Stimulated activated naive B cell treated with anti-CD40 and anti-IgM and Interleukin-4, amounts not matched to agents 10 μg/mL and 1 μg/mL and 100 μg/mL, for 72 hours (primary cell): ENCODE results near the gene SOWAHC.
A peak's percentile ranks its signal among the peaks of the same experiment; 100 is the strongest.
"Not testable (repeated sequence)": the region's sequence is repeated elsewhere in the genome, so short reads cannot be mapped to it uniquely, and the experiment has no call there.

Experiments
- ATAC-seq, 2 donors: fragments of 150-1000 bp; cut with Tn5 transposase; replicated peaks; 2 replicates each; pipeline ENCODE4 v1.10.0; 2021; ENCODE audit warnings: moderate library complexity in 1 of 2
- DNase-seq: peaks from one replicate; pipeline ENCODE4 v3.0.0; 2021
- H3K27ac Mint-ChIP-seq: one replicate; pipeline ENCODE4 v1.8.0; 2022; ENCODE audit warnings: mild to moderate bottlenecking, mixed read lengths
- H3K27me3 Mint-ChIP-seq, 2 donors: one replicate each; pipeline ENCODE4 v1.8.0; 2022; ENCODE audit warnings: mixed read lengths in 2 of 2
- H3K36me3 Mint-ChIP-seq, 2 donors: one replicate each; pipeline ENCODE4 v1.8.0; 2022; ENCODE audit warnings: mixed read lengths in 2 of 2, mild to moderate bottlenecking in 1 of 2
- H3K4me1 Mint-ChIP-seq, 2 donors: one replicate each; pipeline ENCODE4 v1.8.0; 2022; ENCODE audit warnings: mixed read lengths in 2 of 2, mild to moderate bottlenecking in 1 of 2
- H3K4me3 Mint-ChIP-seq, 2 donors: one replicate each; pipeline ENCODE4 v1.8.0; 2022; ENCODE audit warnings: mild to moderate bottlenecking in 2 of 2, mixed read lengths in 2 of 2, moderate library complexity in 1 of 2
- H3K9me3 Mint-ChIP-seq, 2 donors: one replicate each; pipeline ENCODE4 v1.8.0; 2022; ENCODE audit warnings: mixed read lengths in 2 of 2, mild to moderate bottlenecking in 1 of 2

Gene SOWAHC, protein sequence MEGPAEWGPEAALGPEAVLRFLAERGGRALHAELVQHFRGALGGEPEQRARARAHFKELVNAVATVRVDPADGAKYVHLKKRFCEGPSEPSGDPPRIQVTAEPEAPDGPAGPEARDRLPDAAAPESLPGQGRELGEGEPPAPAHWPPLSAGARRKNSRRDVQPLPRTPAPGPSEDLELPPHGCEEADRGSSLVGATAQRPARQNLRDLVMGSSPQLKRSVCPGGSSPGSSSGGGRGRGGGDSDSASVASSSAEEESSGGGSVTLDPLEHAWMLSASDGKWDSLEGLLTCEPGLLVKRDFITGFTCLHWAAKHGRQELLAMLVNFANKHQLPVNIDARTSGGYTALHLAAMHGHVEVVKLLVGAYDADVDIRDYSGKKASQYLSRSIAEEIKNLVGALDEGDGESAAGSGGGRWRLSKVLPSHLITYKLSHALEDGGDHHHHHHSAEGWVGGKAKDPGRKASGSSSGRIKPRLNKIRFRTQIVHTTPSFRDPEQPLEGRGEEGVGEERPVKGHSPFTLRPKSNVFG

DNA sequence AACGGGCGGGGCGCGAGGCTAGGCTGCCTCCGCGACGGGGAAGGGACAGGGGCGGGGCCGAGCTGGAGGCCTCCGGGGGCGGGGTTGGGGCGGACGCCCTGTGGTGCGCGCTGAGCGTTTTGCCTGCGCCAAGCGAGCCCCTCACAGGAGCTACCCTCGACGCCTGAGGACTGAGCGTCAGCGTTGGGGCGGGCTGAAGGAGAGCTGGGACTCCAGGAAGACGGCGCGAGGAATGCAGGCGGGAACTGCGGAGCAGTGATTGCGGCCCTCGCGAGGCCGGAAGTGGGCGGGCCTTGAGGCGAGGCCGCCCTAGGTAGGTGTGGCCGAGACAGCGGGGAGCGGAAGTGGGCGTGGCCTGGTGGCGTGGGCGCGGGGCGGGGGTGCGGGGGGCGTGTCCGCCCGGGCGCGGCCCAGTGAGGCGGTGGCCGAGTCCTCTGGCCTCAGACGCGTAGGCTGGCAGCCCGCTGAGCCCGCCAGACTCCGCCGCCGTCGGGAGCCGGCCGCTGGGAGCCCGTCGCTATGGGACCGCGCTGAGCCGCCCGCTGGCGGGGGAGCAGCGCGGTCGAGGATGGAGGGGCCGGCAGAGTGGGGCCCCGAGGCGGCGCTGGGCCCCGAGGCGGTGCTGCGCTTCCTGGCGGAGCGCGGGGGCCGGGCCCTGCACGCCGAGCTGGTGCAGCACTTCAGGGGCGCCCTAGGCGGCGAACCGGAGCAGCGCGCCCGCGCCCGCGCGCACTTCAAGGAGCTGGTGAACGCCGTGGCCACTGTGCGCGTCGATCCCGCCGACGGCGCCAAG, at the start of gene SOWAHC, which contains the start of gene SEPTIN10:
SOWAHC (plus strand) TSS at position 443 of the 793 bp plus-strand sequence; CDS start at position 569, 126 bp downstream.
SEPTIN10 (minus strand) TSS at position 45 of the 793 bp plus-strand sequence. CDS start 139 bp downstream, outside the sequence.
- DNase-seq (peak; percentile 57), ATAC-seq (peak; percentile 90 to 93)
- Mint-ChIP-seq H3K4me1 (peaks cover 2 to 4% of the 10 kb centered on the region in 2 donors), H3K27me3 (peaks cover 51 to 61% of the 10 kb centered on the region in 2 donors), H3K4me3 (peak within 1 kb of the TSS; percentile 88 to 93), H3K9me3 (peaks cover 0 to 3% of the 10 kb centered on the region in 2 donors), H3K36me3 (peaks cover 6 to 14% of the 10 kb centered on the region in 2 donors), H3K27ac (peak within 1 kb of the TSS; percentile 91)

DNA sequence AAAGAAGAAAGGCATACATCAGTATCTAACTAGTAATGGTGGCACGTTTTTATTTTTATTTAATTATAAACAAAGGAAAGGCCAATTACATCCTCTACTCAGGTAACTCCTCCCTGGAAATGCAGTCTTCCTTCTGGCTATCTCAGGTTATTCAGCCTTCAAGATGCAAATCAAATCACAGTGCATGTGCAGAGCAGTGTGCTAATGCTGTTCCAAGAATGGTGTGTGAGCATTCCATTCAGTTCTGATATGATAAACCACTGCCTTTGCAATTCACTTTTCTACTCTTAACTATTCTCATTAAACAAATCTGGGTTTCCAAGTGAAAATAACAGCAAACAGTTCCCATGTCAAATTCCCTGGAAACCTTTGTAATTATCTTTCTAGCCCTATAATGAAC, 38.8 kb upstream of the SOWAHC start:
- Mint-ChIP-seq H3K4me1 (no peaks in the 10 kb centered on the region), H3K27me3 (peaks cover 0 to 8% of the 10 kb centered on the region in 2 donors), H3K4me3 (no peak overlapping the region), H3K36me3 (no peaks in the 10 kb centered on the region), H3K9me3 (no peaks in the 10 kb centered on the region), H3K27ac (no peak overlapping the region)
- ATAC-seq (no peak), DNase-seq (no peak)

DNA sequence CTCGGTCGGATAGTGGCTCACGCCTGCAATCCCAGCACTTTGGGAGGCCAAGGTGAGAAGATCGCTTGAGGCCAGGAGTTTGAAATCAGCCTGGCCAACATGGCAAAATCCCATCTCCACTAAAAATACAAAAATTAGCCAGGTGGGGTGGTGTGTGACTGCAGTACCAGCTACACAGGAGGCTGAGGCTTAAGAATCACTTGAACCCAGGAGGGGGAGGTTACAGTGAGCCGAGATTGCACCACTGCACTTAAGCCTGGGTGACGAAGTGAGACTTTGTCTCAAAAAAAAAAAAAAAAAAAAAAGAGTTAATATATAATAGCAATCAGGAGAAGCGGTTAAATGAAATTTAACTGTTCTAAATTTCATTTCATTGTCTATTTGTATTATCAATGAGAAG, 36.5 kb upstream of the SOWAHC start:
- H3K9me3 Mint-ChIP-seq, H3K36me3 Mint-ChIP-seq, H3K27ac Mint-ChIP-seq, H3K4me3 Mint-ChIP-seq, H3K4me1 Mint-ChIP-seq, ATAC-seq, DNase-seq: not testable (repeated sequence)
- peaks cover 7 to 13% of the 10 kb centered on the region in 2 donors for H3K27me3 Mint-ChIP-seq

DNA sequence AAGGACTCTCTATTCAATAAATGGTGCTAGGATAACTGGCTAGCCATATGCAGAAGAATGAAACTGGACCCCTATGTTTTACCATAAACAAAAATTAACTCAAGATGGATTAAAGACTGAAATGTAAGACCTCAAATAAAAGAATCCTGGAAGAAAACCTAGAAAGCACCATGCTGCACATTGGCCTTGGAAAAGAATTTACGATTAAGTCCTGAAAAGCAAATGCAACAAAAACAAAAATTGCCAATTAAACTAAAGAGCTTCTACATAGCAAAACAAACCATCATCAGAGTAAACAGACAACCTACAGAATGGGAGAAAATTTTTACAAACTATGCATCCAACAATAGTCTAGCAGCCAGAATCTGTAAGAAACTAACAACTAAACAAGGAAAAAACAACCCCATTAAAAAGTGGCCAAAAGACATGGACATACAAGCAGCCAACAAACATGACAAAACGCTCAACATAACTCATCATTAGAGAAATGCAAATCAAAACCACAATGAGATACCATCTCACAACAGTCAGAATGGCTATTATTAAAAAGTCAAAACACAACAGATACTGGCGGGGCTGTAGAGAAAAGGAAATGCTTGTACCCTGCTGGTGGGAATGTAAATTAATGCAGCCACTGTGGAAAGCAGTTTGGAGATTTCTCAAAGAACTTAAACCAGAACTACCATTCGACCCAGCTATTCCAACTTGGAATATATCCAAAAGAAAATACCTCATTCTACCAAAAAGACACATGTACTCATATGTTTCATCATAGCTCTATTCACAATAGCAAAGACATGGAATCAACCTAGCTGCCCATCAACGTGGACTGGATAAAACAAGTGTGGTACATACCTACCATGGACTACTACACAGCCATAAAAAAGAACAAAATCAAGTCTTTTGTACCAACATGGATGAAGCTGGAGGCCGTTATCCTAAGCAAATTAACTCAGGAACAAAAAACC, 31.0 kb upstream of the SOWAHC start:
- DNase-seq (no peak), ATAC-seq (no peak)
- H3K27ac Mint-ChIP-seq = no peak overlapping the region
- no peak overlapping the region for H3K4me3 Mint-ChIP-seq
- no peaks in the 10 kb centered on the region for H3K4me1 Mint-ChIP-seq
- H3K9me3 Mint-ChIP-seq = no peaks in the 10 kb centered on the region
- no peaks in the 10 kb centered on the region for H3K36me3 Mint-ChIP-seq
- peaks cover 13% of the 10 kb centered on the region in 2 donors for H3K27me3 Mint-ChIP-seq

DNA sequence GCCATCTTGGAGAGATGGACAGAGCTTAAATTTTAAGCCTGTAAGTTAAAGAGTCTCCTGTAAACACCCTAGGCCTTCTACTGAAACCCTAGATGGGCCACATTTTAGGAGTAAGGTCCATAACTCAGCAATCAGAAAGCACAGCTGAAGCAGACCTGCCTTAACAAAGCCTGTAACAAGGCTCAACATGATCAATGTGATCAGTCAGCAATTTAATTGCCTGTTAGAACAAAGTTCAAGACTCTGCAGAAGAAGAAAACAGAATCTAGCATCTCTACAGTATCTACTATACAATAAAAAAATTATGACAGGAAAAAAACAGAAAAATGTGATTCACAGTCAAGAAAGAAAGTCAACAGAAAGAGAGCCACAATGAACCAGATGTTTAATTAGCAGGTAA, 27.5 kb upstream of the SOWAHC start:
- DNase-seq = no peak
- H3K27ac Mint-ChIP-seq = no peak overlapping the region
- no peak overlapping the region for H3K4me3 Mint-ChIP-seq
- H3K27me3 Mint-ChIP-seq = peaks cover 13% of the 10 kb centered on the region in 2 donors
- ATAC-seq = no peak
- no peaks in the 10 kb centered on the region for H3K4me1 Mint-ChIP-seq
- no peaks in the 10 kb centered on the region for H3K36me3 Mint-ChIP-seq
- H3K9me3 Mint-ChIP-seq = no peaks in the 10 kb centered on the region

DNA sequence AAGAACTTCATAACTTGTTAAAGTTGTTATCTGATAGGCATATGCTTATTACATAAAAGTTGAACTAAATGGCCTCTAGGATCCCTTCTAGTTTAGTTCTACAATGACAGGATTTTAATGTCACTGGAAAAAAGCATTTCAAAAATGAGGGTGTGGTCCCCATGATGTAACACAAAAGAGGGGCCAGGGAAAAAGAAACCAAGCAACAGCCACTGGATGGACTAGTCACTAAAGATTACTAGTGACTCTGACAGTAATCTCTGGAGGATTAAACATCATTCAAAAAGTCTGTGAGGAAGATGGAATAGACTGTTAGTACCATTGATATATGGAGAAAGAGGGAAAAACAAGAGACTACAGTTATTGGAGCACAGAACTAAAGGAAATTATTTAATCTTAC, 23.0 kb upstream of the SOWAHC start:
- Mint-ChIP-seq H3K9me3 (no peaks in the 10 kb centered on the region), H3K36me3 (no peaks in the 10 kb centered on the region), H3K4me1 (no peaks in the 10 kb centered on the region), H3K27ac (no peak overlapping the region), H3K27me3 (no peaks in the 10 kb centered on the region), H3K4me3 (no peak overlapping the region)
- ATAC-seq (no peak), DNase-seq (no peak)

DNA sequence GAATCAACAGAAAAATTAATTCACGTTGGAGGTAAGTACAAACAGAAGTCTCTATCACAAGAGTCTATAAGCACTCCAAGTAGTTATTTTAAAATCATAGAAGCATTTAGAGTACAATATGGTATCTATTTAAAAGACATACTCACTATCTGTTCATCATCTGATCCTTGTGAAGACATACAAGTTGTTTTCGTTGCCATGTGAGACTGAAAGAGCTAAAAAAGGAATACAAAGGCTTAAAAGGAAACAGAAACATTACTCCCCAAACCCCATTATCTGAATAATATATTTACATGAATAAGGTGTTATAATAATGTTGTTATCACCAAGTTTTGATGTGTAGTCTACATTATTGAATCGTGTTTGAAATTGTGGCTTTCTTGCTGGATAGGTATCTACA, 21.3 kb upstream of the SOWAHC start:
- H3K27ac Mint-ChIP-seq = no peak overlapping the region
- ATAC-seq (no peak), DNase-seq (no peak)
- H3K9me3 Mint-ChIP-seq = no peaks in the 10 kb centered on the region
- H3K4me3 Mint-ChIP-seq = no peak overlapping the region
- H3K4me1 Mint-ChIP-seq = no peaks in the 10 kb centered on the region
- no peaks in the 10 kb centered on the region for H3K36me3 Mint-ChIP-seq
- H3K27me3 Mint-ChIP-seq = no peaks in the 10 kb centered on the region

DNA sequence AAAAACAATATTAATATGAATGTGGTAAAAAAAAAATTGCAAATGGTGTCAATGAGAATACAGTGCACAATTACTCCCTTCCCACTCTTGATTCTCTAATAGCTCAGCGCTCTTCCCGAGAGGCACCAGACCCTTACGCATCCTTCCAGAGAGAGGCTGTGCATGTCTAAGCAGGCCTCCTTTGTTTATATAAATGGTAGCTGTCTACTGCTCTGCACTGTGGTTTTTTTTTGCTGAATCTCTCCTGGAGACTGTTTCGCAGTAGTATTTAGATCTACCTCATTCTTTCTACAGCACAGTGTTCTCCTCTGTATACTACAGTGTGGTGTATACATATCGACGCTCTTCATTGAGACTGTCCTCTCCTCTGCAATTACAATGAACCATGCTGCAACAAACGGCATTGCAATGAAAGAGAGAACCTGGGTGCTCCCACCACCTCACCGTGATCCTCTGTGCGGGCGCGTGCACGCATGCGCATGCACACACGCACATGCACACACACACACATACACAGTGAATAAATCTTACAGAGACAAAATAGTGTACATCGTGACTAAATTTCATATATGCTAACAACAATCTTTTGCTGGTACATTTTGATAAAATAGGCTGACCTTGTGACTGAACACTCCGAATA, 19.8 kb upstream of the SOWAHC start:
- H3K4me3 Mint-ChIP-seq = no peak overlapping the region
- ATAC-seq (no peak), DNase-seq (no peak)
- H3K36me3 Mint-ChIP-seq = no peaks in the 10 kb centered on the region
- no peaks in the 10 kb centered on the region for H3K4me1 Mint-ChIP-seq
- H3K27ac Mint-ChIP-seq = no peak overlapping the region
- H3K27me3 Mint-ChIP-seq = no peaks in the 10 kb centered on the region
- no peaks in the 10 kb centered on the region for H3K9me3 Mint-ChIP-seq

DNA sequence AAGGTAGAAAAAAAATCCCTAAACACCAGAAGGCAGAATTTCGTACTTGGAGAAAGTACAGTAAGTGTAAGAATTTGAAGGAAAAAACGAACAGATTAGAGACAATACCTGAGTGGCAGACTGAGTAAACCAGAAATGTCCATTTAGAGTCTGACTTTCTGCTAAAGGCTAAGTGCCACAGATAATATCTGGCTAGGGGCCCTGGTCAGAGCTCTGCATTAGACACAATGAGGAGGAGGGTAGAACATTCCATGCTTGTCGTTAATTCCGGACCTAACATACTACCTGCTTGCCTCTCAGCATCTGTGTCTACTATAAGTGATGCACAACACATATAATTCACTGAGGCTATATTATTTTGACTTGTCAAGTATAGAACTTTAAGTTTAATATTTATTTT, 18.5 kb upstream of the SOWAHC start:
- DNase-seq (no peak), ATAC-seq (no peak)
- peaks cover 5 to 9% of the 10 kb centered on the region in 2 donors for H3K27me3 Mint-ChIP-seq
- no peak overlapping the region for H3K4me3 Mint-ChIP-seq
- no peaks in the 10 kb centered on the region for H3K4me1 Mint-ChIP-seq
- H3K9me3 Mint-ChIP-seq = no peaks in the 10 kb centered on the region
- no peak overlapping the region for H3K27ac Mint-ChIP-seq
- H3K36me3 Mint-ChIP-seq = no peaks in the 10 kb centered on the region

DNA sequence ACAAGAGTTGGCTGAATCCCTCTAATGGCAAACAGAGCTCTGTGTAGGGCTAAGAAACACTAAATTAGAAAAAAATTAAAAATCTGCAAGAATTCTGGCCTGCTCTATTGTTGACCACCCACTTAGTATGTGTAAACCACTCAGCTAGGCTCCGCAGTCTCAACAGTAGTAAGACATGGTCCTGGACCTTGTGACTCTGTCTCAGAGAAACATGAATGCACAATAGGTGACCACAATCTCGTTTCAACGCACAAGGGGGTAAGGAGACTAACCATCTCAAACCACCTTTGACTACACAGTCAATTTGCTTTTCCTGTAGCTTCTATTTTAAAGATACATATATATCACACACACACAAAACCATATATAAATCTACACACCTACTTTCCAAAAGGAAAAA, 16.9 kb upstream of the SOWAHC start:
- ATAC-seq (no peak), DNase-seq (no peak)
- Mint-ChIP-seq H3K4me3 (no peak overlapping the region), H3K27me3 (peaks cover 18 to 25% of the 10 kb centered on the region in 2 donors), H3K27ac (no peak overlapping the region), H3K36me3 (no peaks in the 10 kb centered on the region), H3K4me1 (no peaks in the 10 kb centered on the region), H3K9me3 (no peaks in the 10 kb centered on the region)

DNA sequence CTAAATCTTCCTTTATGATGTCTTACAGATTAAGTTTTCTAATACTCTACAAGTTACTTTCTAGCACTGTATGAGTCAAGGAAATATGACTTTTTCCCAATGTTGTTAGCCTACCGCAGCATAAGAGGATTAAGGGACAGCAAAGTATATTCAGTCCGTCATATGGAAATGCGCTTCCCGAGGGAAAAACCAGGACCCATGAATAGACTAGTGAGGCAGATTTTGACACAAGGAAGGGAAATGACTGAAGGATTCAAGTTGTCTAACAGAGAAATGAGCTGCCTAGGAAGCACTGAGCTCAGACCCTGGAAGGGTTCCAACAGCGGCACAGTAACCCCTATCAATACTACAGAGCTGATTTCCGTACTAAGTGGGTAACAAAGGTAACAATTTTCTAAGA, 12.4 kb upstream of the SOWAHC start:
- DNase-seq = no peak
- Mint-ChIP-seq H3K27me3 (peaks cover 40 to 50% of the 10 kb centered on the region in 2 donors), H3K27ac (no peak overlapping the region), H3K9me3 (no peaks in the 10 kb centered on the region), H3K36me3 (no peaks in the 10 kb centered on the region), H3K4me1 (no peaks in the 10 kb centered on the region), H3K4me3 (no peak overlapping the region)
- ATAC-seq = no peak

DNA sequence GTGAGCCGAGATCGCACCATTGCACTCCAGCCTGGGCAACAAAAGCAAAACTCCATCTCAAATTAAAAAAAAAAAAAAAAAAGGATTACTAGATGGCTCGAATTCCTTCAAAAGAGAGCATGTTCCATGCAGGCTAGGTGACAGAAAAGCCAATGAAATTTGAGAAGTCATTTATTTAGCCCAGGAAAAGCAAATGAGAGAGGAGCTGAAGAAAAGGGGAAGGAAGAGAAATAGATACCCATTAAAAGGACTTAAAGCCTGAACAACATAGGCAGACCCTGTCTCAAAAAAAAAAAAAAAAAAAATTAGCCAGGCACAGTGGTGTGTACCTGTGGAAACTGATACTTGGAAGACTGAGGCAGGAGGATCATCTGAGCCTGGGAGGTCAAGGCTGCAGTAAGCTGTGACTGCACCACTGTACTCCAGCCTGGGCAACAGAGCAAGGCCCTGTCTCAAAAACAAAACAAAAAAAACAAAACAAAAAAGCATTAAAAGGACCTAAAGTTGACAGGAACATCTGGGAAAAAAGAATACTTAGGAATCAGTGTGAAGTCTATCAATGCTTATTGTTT, 11.5 kb upstream of the SOWAHC start:
- Mint-ChIP-seq H3K4me1 (no peaks in the 10 kb centered on the region), H3K4me3 (no peak overlapping the region), H3K27ac (no peak overlapping the region), H3K36me3 (no peaks in the 10 kb centered on the region), H3K27me3 (peaks cover 43 to 55% of the 10 kb centered on the region in 2 donors), H3K9me3 (no peaks in the 10 kb centered on the region)
- DNase-seq (no peak), ATAC-seq (no peak)

DNA sequence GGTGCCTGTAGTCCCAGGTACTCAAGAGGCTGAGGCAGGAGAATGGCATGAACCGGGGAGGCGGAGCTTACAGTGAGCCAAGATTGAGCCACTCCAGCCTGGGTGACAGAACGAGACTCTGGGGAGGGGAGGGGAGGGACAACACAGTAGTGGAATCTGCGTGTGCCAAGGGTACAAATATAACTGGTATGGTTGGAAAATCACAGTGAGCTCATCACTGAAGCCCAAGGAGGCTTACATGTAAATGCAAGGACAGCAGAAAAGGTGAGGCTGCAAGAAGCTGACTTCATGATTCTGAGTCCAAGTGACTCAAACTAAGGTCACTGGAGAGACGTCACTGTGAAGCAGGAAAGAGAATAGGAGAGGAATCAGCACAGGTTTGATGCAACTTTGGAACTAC, 9.6 kb upstream of the SOWAHC start:
- no peak overlapping the region for H3K4me3 Mint-ChIP-seq
- DNase-seq (no peak), ATAC-seq (no peak)
- H3K4me1 Mint-ChIP-seq = no peaks in the 10 kb centered on the region
- no peaks in the 10 kb centered on the region for H3K36me3 Mint-ChIP-seq
- peaks cover 58 to 73% of the 10 kb centered on the region in 2 donors for H3K27me3 Mint-ChIP-seq
- H3K27ac Mint-ChIP-seq = no peak overlapping the region
- H3K9me3 Mint-ChIP-seq = peaks cover 0 to 1% of the 10 kb centered on the region in 2 donors
